Stomach smooth muscle (tissue), 2 donors: Measurements from ENCODE around the gene PPP1R12B.

Experiments
- H3K27ac ChIP-seq: one replicate; pipeline ENCODE4 v1.7.0; 2013; ENCODE audit warnings: mild to moderate bottlenecking, low read length, inconsistent platforms
- H3K27me3 ChIP-seq, 2 donors: one replicate each; pipeline ENCODE4 v1.7.0; 2013; ENCODE audit warnings: low read length in 2 of 2; ENCODE audit not compliant: insufficient read depth in 2 of 2, control insufficient read depth in 1 of 2
- H3K36me3 ChIP-seq, 2 donors: one replicate each; pipeline ENCODE4 v1.7.0; 2013; ENCODE audit warnings: low read length in 2 of 2; ENCODE audit not compliant: control insufficient read depth in 2 of 2, insufficient read depth in 2 of 2
- H3K4me1 ChIP-seq: one replicate; pipeline ENCODE4 v1.7.0; 2013; ENCODE audit warnings: low read length; ENCODE audit not compliant: control insufficient read depth, insufficient read depth
- H3K4me3 ChIP-seq, 2 donors: one replicate each; pipeline ENCODE4 v1.7.0; 2013; ENCODE audit warnings: low read length in 2 of 2
- H3K9ac ChIP-seq, 2 donors: one replicate each; pipeline ENCODE4 v1.7.0; 2013; ENCODE audit warnings: low read length in 2 of 2, mild to moderate bottlenecking in 1 of 2
- H3K9me3 ChIP-seq, 2 donors: one replicate each; pipeline ENCODE4 v1.7.0; 2013; ENCODE audit warnings: low read length in 2 of 2; ENCODE audit not compliant: control insufficient read depth in 2 of 2
- donor health status: healthy.
- donor health status: Pancreatic carcinoma.

PPP1R12B gene

GRCh38 chr1:202586018-202586821, 237.7 kb downstream of the PPP1R12B start:
- Histone ChIP-seq H3K4me1 (peaks cover 53% of the 10 kb centered on the region), H3K36me3 (peaks cover 32 to 38% of the 10 kb centered on the region in 2 donors), H3K9ac (peak overlapping the region in 1 of 2 donors; percentile 47), H3K27me3 (no peaks in the 10 kb centered on the region), H3K9me3 (no peaks in the 10 kb centered on the region), H3K4me3 (peak overlapping the region in 1 of 2 donors; percentile 3), H3K27ac (peak overlapping the region; percentile 95)

- Histone ChIP-seq H3K36me3 (peaks cover 25 to 34% of the 10 kb centered on the region in 2 donors), H3K27ac (peak overlapping the region; percentile 95), H3K9ac (no peak overlapping the region), H3K27me3 (no peaks in the 10 kb centered on the region), H3K4me3 (no peak overlapping the region), H3K4me1 (peaks cover 53% of the 10 kb centered on the region), H3K9me3 (no peaks in the 10 kb centered on the region)
Measured at GRCh38 chr1:202586871-202587270, 238.4 kb downstream of the PPP1R12B start.

GRCh38 chr1:202587859-202588485, 239.5 kb downstream of the PPP1R12B start:
- Histone ChIP-seq H3K4me3 (no peak overlapping the region), H3K9ac (no peak overlapping the region), H3K9me3 (no peaks in the 10 kb centered on the region), H3K36me3 (peaks cover 24 to 29% of the 10 kb centered on the region in 2 donors), H3K27ac (peak overlapping the region; percentile 95), H3K27me3 (no peaks in the 10 kb centered on the region), H3K4me1 (peaks cover 55% of the 10 kb centered on the region)

GRCh38 chr1:202588503-202589189, 240.1 kb downstream of the PPP1R12B start:
- Histone ChIP-seq H3K36me3 (peaks cover 17 to 22% of the 10 kb centered on the region in 2 donors), H3K27ac (peak overlapping the region; percentile 95), H3K4me1 (peaks cover 52% of the 10 kb centered on the region), H3K27me3 (no peaks in the 10 kb centered on the region), H3K9ac (peak overlapping the region; percentile 7 to 42), H3K9me3 (no peaks in the 10 kb centered on the region), H3K4me3 (no peak overlapping the region)

GRCh38 chr1:202589190-202589930, 240.9 kb downstream of the PPP1R12B start:
- peaks cover 52% of the 10 kb centered on the region for H3K4me1 ChIP-seq
- H3K27me3 ChIP-seq, result no peaks in the 10 kb centered on the region
- no peaks in the 10 kb centered on the region for H3K9me3 ChIP-seq
- peak overlapping the region; percentile 44 to 55 for H3K9ac ChIP-seq
- peaks cover 13 to 18% of the 10 kb centered on the region in 2 donors for H3K36me3 ChIP-seq
- peak overlapping the region; percentile 95 for H3K27ac ChIP-seq
- H3K4me3 ChIP-seq, result no peak overlapping the region

- Histone ChIP-seq H3K27me3 (no peaks in the 10 kb centered on the region), H3K9me3 (no peaks in the 10 kb centered on the region), H3K27ac (peak overlapping the region; percentile 95), H3K36me3 (peaks cover 9 to 13% of the 10 kb centered on the region in 2 donors), H3K4me3 (no peak overlapping the region), H3K9ac (no peak overlapping the region), H3K4me1 (peaks cover 46% of the 10 kb centered on the region)
Measured at GRCh38 chr1:202590126-202590525, 241.6 kb downstream of the PPP1R12B start.

GRCh38 chr1:202590975-202591411, 242.5 kb downstream of the PPP1R12B start:
- no peaks in the 10 kb centered on the region for H3K9me3 ChIP-seq
- no peak overlapping the region for H3K4me3 ChIP-seq
- H3K27ac ChIP-seq, result peak overlapping the region; percentile 95
- no peak overlapping the region for H3K9ac ChIP-seq
- no peaks in the 10 kb centered on the region for H3K27me3 ChIP-seq
- H3K36me3 ChIP-seq, result peaks cover 12% of the 10 kb centered on the region in 2 donors
- peaks cover 43% of the 10 kb centered on the region for H3K4me1 ChIP-seq

- Histone ChIP-seq H3K4me1 (peaks cover 38% of the 10 kb centered on the region), H3K9ac (no peak overlapping the region), H3K27me3 (no peaks in the 10 kb centered on the region), H3K36me3 (peaks cover 10 to 12% of the 10 kb centered on the region in 2 donors), H3K4me3 (no peak overlapping the region), H3K9me3 (no peaks in the 10 kb centered on the region), H3K27ac (peak overlapping the region; percentile 95)
Measured at GRCh38 chr1:202591515-202591914, 243.0 kb downstream of the PPP1R12B start.

- peaks cover 12 to 13% of the 10 kb centered on the region in 2 donors for H3K36me3 ChIP-seq
- no peaks in the 10 kb centered on the region for H3K9me3 ChIP-seq
- H3K9ac ChIP-seq, result no peak overlapping the region
- H3K4me1 ChIP-seq, result peaks cover 35% of the 10 kb centered on the region
- peak overlapping the region; percentile 31 for H3K27ac ChIP-seq
- no peaks in the 10 kb centered on the region for H3K27me3 ChIP-seq
- H3K4me3 ChIP-seq, result no peak overlapping the region
Measured at GRCh38 chr1:202592146-202592545, 243.6 kb downstream of the PPP1R12B start.

GRCh38 chr1:202593845-202594244, 245.3 kb downstream of the PPP1R12B start:
- peaks cover 18% of the 10 kb centered on the region for H3K4me1 ChIP-seq
- peaks cover 8 to 13% of the 10 kb centered on the region in 2 donors for H3K36me3 ChIP-seq
- H3K27ac ChIP-seq, result peak overlapping the region; percentile 24
- H3K27me3 ChIP-seq, result no peaks in the 10 kb centered on the region
- no peak overlapping the region for H3K9ac ChIP-seq
- no peak overlapping the region for H3K4me3 ChIP-seq
- no peaks in the 10 kb centered on the region for H3K9me3 ChIP-seq
